K562 (cell line): ENCODE measurements around the gene ATXN1. TPM values are rescaled to one million over a fixed set of nuclear protein-coding genes. Genes with fewer than 3 reads are reported as not detected.

Experiments
- ATAC-seq: fragments of 200-7000 bp; cut with Tn5 transposase; 3 replicates; pipeline ENCODE4 v1.9.1; 2020; ENCODE audit warnings: moderate library complexity
- BruUV-seq: library from RNA; stranded (reverse); fragments of 400-500 nt; replicated peaks from 2 replicates; lab custom pipeline; 2021; lab: Mats Ljungman, UMichigan
- CTCF ChIA-PET: fragments of 300-600 bp; formaldehyde crosslinking; extraction: SDS; loops from one replicate; lab custom pipeline; 2021; ENCODE audit warnings: low intra/inter-chr PET ratio; lab: Yijun Ruan, JAX
- POLR2A ChIA-PET: fragments of 300-600, 350-650 bp; sonication (Branson Sonifier 250); formaldehyde crosslinking; extraction: SDS; loops from one replicate; lab custom pipeline; 2021; ENCODE audit warnings: antibody characterized with exemption, inconsistent platforms; lab: Yijun Ruan, JAX
- DNase-seq, 4 experiments: peaks; one replicate each; pipeline versions ENCODE4 v3.0.0 to v3.0.0-alpha.2; 2011 to 2018; ENCODE audit warnings: low spot score in 3 of 4, mixed read lengths in 3 of 4; ENCODE audit errors: extremely low read depth in 1 of 4
- FAIRE-seq: peaks from 2 replicates; lab custom pipeline; 2011; peaks lifted over from hg19 to GRCh38; lab: Jason Lieb, UNC
- H2AFZ ChIP-seq: 2 replicates; pipeline ENCODE4 v1.6.0; 2011; ENCODE audit warnings: low read depth, low read length, control low read depth, inconsistent platforms
- H3K27ac ChIP-seq: fragments of 200-600 bp; 3 replicates; pipeline ENCODE4 v1.8.0; 2011; ENCODE audit warnings: low read depth, mild to moderate bottlenecking, control low read depth, inconsistent platforms, low read length, moderate library complexity, mixed read lengths; ENCODE audit errors: extremely low read depth
- H3K27me3 ChIP-seq, 2 experiments: fragments of 300-600 bp in 1 of 2; 2 replicates in 1 of 2; 3 replicates in 1 of 2; pipeline versions ENCODE4 v1.6.0 to v1.8.0; 2011; ENCODE audit warnings: inconsistent platforms in 2 of 2, low read length in 2 of 2, mild to moderate bottlenecking in 1 of 2, mixed read lengths in 1 of 2, moderate library complexity in 1 of 2; ENCODE audit not compliant: control insufficient read depth in 2 of 2, insufficient read depth in 2 of 2
- H3K36me3 ChIP-seq: fragments of 300-600 bp; 3 replicates; pipeline ENCODE4 v1.8.0; 2011; ENCODE audit warnings: mild to moderate bottlenecking, low read length, inconsistent platforms; ENCODE audit not compliant: control insufficient read depth, insufficient read depth
- H3K4me1 ChIP-seq, 2 experiments: fragments of 200-600 bp in 1 of 2; replicated peaks in 1 of 2; 2 replicates in 1 of 2; 3 replicates in 1 of 2; pipeline versions ENCODE4 v1.5.1 to v1.8.0; 2011; ENCODE audit warnings: inconsistent platforms in 2 of 2, low read length in 2 of 2, mild to moderate bottlenecking in 1 of 2, mixed read lengths in 1 of 2, moderate library complexity in 1 of 2; ENCODE audit not compliant: control insufficient read depth in 2 of 2, insufficient read depth in 2 of 2
- H3K4me2 ChIP-seq: 2 replicates; pipeline ENCODE4 v1.6.1; 2011; ENCODE audit warnings: low read length, control low read depth, inconsistent platforms, mixed read lengths; ENCODE audit not compliant: insufficient read depth
- H3K4me3 ChIP-seq: fragments of 200-600 bp; sonication (generic), shearing (Covaris generic); 2 replicates; pipeline ENCODE4 v1.5.1; 2016; ENCODE audit warnings: control low read depth, inconsistent platforms
- H3K79me2 ChIP-seq: fragments of 200-600 bp; 3 replicates; pipeline ENCODE4 v1.8.0; 2011; ENCODE audit warnings: low read length, inconsistent platforms; ENCODE audit not compliant: control insufficient read depth, insufficient read depth
- H3K9ac ChIP-seq, 2 experiments: 2 replicates each; pipeline versions ENCODE4 v1.6.0 to v1.6.1; 2011; ENCODE audit warnings: low read depth in 2 of 2, low read length in 2 of 2, control low read depth in 1 of 2, inconsistent platforms in 1 of 2, mild to moderate bottlenecking in 1 of 2, mixed read lengths in 1 of 2; ENCODE audit not compliant: insufficient read depth in 1 of 2
- H3K9me1 ChIP-seq: one replicate; pipeline ENCODE4 v1.6.0; 2011; ENCODE audit warnings: inconsistent platforms, mild to moderate bottlenecking, low read length, moderate library complexity; ENCODE audit not compliant: control insufficient read depth, insufficient read depth
- H3K9me3 ChIP-seq: replicated peaks from 2 replicates; pipeline ENCODE4 v1.5.1; 2011; ENCODE audit warnings: low read depth, low read length, inconsistent platforms; ENCODE audit not compliant: control insufficient read depth, insufficient read depth
- H4K20me1 ChIP-seq: replicated peaks from 2 replicates; pipeline ENCODE4 v1.6.1; 2011; ENCODE audit warnings: low read length, inconsistent platforms, mixed read lengths; ENCODE audit not compliant: control insufficient read depth, insufficient read depth
- ATF3 ChIP-seq, 2 experiments: fragments of 450-650 bp in 1 of 2; sonication (generic) in 1 of 2; formaldehyde crosslinking in 1 of 2; IDR thresholded peaks in 1 of 2; conservative IDR thresholded peaks in 1 of 2; 2 replicates each; pipeline versions ENCODE4 v1.6.1 to v1.8.1; 2016 to 2023; ENCODE audit warnings: mild to moderate bottlenecking in 2 of 2, moderate library complexity in 2 of 2, inconsistent platforms in 1 of 2, missing genetic modification reagents in 1 of 2
- FOSL1 ChIP-seq: fragments of 200-800 bp; sonication (Bioruptor generic); conservative IDR thresholded peaks from 2 replicates; pipeline ENCODE4 v1.6.1; 2016; ENCODE audit warnings: missing genetic modification characterization, missing compliant biosample characterization
- JUND ChIP-seq, 2 experiments: IDR thresholded peaks; 2 replicates in 1 of 2; 3 replicates in 1 of 2; pipeline ENCODE4 v1.6.1; 2011; ENCODE audit warnings: borderline replicate concordance in 2 of 2, low read depth in 2 of 2, low read length in 2 of 2, improper control_type of control experiment in 1 of 2, missing biosample characterization in 1 of 2, missing genetic modification characterization in 1 of 2, missing genetic modification reagents in 1 of 2
- MEF2D ChIP-seq: conservative IDR thresholded peaks from 2 replicates; pipeline ENCODE4 v1.6.1; 2016; ENCODE audit warnings: low read depth, missing genetic modification characterization, missing compliant biosample characterization
- SMAD1 ChIP-seq: fragments of 150-350 bp; IDR thresholded peaks from 2 replicates; pipeline ENCODE4 v1.6.1; 2014; ENCODE audit warnings: low read length, low read depth; ENCODE audit not compliant: partially characterized antibody
- SNRNP70 ChIP-seq: fragments of 200-400 bp; formaldehyde crosslinking; optimal IDR thresholded peaks from 2 replicates; pipeline ENCODE3; 2017; ENCODE audit warnings: low read depth, low read length
- UBTF ChIP-seq, 2 experiments: IDR thresholded peaks; 2 replicates each; pipeline ENCODE4 v1.6.1; 2012; ENCODE audit warnings: improper control_type of control experiment in 2 of 2, low read depth in 2 of 2, low read length in 2 of 2, borderline replicate concordance in 1 of 2
- ZBTB49 ChIP-seq: sonication (generic); formaldehyde crosslinking; IDR thresholded peaks from 2 replicates; pipeline ENCODE4 v1.8.0; 2022; ENCODE audit warnings: missing genetic modification reagents, mild to moderate bottlenecking, borderline replicate concordance
- ZBTB8A ChIP-seq: fragments of 450-650 bp; IDR thresholded peaks from 2 replicates; pipeline ENCODE4 v1.6.1; 2018; ENCODE audit warnings: mild to moderate bottlenecking, moderate library complexity; ENCODE audit not compliant: partially characterized antibody
- ZBTB9 ChIP-seq: fragments of 450-650 bp; formaldehyde crosslinking; IDR thresholded peaks from 2 replicates; pipeline ENCODE4 v1.4.0; 2020; ENCODE audit warnings: mild to moderate bottlenecking, moderate library complexity
- ZKSCAN8 ChIP-seq: fragments of 200-800 bp; sonication (Bioruptor generic); IDR thresholded peaks from 2 replicates; pipeline ENCODE4 v1.6.1; 2016; ENCODE audit warnings: missing genetic modification characterization, missing compliant biosample characterization
- WGBS: fragments of 100-300 bp; shearing (Covaris generic); methylation state at CpG from one replicate; pipeline ENCODE4 v1.1.6; 2016; ENCODE audit warnings: low coverage, mixed read lengths; ENCODE audit not compliant: insufficient coverage; ENCODE audit errors: missing lambda C conversion rate; 5-methylcytosine and 5-hydroxymethylcytosine counted together
- in situ Hi-C: fragments of 300-500 bp; cut with MboI; formaldehyde crosslinking; loops from 4 replicates; pipeline ENCODE4 v1.15.0; 2018; ENCODE audit warnings: inconsistent platforms, mixed read lengths
- intact Hi-C: fragments of 100-400 bp; cut with micrococcal nuclease; formaldehyde crosslinking; loops from 2 replicates; pipeline ENCODE4 v1.14.2; 2022
- polyA plus RNA-seq, 8 experiments: library from polyadenylated mRNA; depleted of rRNA in 4 of 8; stranded (reverse) in 5 of 8; unstranded in 3 of 8; fragments of >200 nt; fragmentation: Nextera tagmentation in 2 of 8; fragmentation: Illumina TruSeq in 1 of 8; extraction: Ambion mirVana in 2 of 8; extraction: Trizol in 1 of 8; gene quantifications; 2 replicates each; pipeline versions ENCODE4 v1.2.1 to v1.2.3, GENCODE V29; 2011 to 2014; ENCODE audit warnings: inconsistent platforms in 1 of 8, missing spikeins in 1 of 8
- total RNA-seq, 7 experiments: library from RNA; depleted of rRNA in 6 of 7; stranded (reverse); fragments of >200 nt in 6 of 7; fragmentation: Illumina TruSeq in 2 of 7; extraction: Trizol in 2 of 7; gene quantifications; 2 replicates each; pipeline versions ENCODE4 v1.2.1 to v1.2.3, GENCODE V29; 2011 to 2021; ENCODE audit warnings: low replicate concordance in 1 of 7

Gene ATXN1
- total and polyA plus RNA-seq, 9 of the 15 experiments (the other 6 are each of a cell fraction or from before 2014, with no cell fraction given), result under 0.01 to 1.2 (median 0.58) TPM

GRCh38 chr6:16326531-16326930, 434.7 kb downstream of the ATXN1 start (continued):
- no peak for TF ChIP-seq ZBTB8A
- no peak for TF ChIP-seq SMAD1

GRCh38 chr6:16324606-16325225, 436.5 kb downstream of the ATXN1 start:
- no peaks in the 10 kb centered on the region for H3K9me3 ChIP-seq
- ATAC-seq, result no peak
- H3K36me3 ChIP-seq, result no peaks in the 10 kb centered on the region
- no peaks in the 10 kb centered on the region for H4K20me1 ChIP-seq
- no peaks in the 10 kb centered on the region for H3K79me2 ChIP-seq
- no peak for FAIRE-seq
- H3K4me3 ChIP-seq, result no peak overlapping the region
- BruUV-seq, result no TSS peak
- DNase-seq, result no peak
- H3K4me2 ChIP-seq, result no peak overlapping the region
- peaks cover 28 to 35% of the 10 kb centered on the region in 2 experiments for H3K4me1 ChIP-seq
- CTCF ChIA-PET, result no interaction called here
- peak overlapping the region; percentile 10 for H2AFZ ChIP-seq
- H3K27ac ChIP-seq, result no peak overlapping the region
- H3K9ac ChIP-seq, result no peak overlapping the region
- in situ Hi-C loops, result no loop called here
- WGBS, result 61% methylated on average over 7 of the region's 7 CpGs
- POLR2A ChIA-PET, result interaction anchor here (0.6 to 1.1 kb wide), 3 partner anchors 12 to 113 kb away, joined by 3 read pairs; no protein-coding TSS in a partner anchor
- intact Hi-C loops, result no loop called here
- no peaks in the 10 kb centered on the region; a peak in 1 of 5 replicates for H3K27me3 ChIP-seq
- no peaks in the 10 kb centered on the region for H3K9me1 ChIP-seq
- TF ChIP-seq ATF3 (IDR thresholded peaks at IDR 0.05), result peak; percentile 10; the same call in 1 of the 2 replicates
- no peak for TF ChIP-seq ATF3 (CRISPR knock-in tag; conservative IDR thresholded peaks at IDR 0.05)
- TF ChIP-seq ZKSCAN8 (CRISPR knock-in tag), result no peak
- TF ChIP-seq ZBTB49 (CRISPR knock-in tag), result no peak
- no peak for TF ChIP-seq UBTF (IDR thresholded peaks at IDR 0.05; ENCODE audit: borderline replicate concordance in 1 of 2, low read depth in 2 of 2, low read length in 2 of 2)
- no peak for TF ChIP-seq SNRNP70
- TF ChIP-seq MEF2D, result no peak
- TF ChIP-seq FOSL1 (tag), result peak; percentile 60
- no peak for TF ChIP-seq ZBTB9 (CRISPR knock-in tag)
- no peak for TF ChIP-seq JUND (IDR thresholded peaks at IDR 0.05; ENCODE audit: borderline replicate concordance, low read depth, low read length)
- 0 out of 3 replicates have a peak, but pooled peaks have one; percentile 27 for TF ChIP-seq JUND (tag; IDR thresholded peaks at IDR 0.05; ENCODE audit: borderline replicate concordance, low read depth, low read length)
